Breast epithelium (tissue), 3 donors: ENCODE results near the gene SYT11.

Experiments
- POLR2A ChIP-seq: fragments of 450-650 bp; IDR thresholded peaks from one replicate; pipeline ENCODE4 v1.6.1; 2016; ENCODE audit warnings: antibody characterized with exemption, mild to moderate bottlenecking, moderate library complexity
- POLR2AphosphoS5 ChIP-seq, 3 donors: sonication (generic); formaldehyde crosslinking; IDR thresholded peaks; one replicate each; pipeline ENCODE4 v1.6.1; 2017; ENCODE audit warnings: antibody characterized with exemption in 3 of 3

GRCh38 chr1:155882235-155882634 is 22.9 kb downstream of the SYT11 start:
- TF ChIP-seq POLR2AphosphoS5 (IDR thresholded peaks at IDR 0.05) (no peak), POLR2A (no peak)
